ENCODE measurements around the gene PTPN9.
"Not testable (repeated sequence)": the region's sequence is repeated elsewhere in the genome, so short reads cannot be mapped to it uniquely, and the experiment has no call there.

Gene PTPN9

GRCh38 chr15:75582943-75583342, 3.8 kb upstream of the PTPN9 start:
- DNase-seq = not testable (repeated sequence)

- DNase-seq = no peak
Observed at GRCh38 chr15:75578173-75578947, 755 bp downstream of the PTPN9 start.

- no peak for DNase-seq
Observed at GRCh38 chr15:75577401-75578172, 1.5 kb downstream of the PTPN9 start.

GRCh38 chr15:75573648-75574384, 5.3 kb downstream of the PTPN9 start:
- DNase-seq = no peak

- DNase-seq = no peak
Observed at GRCh38 chr15:75570126-75570845, 8.8 kb downstream of the PTPN9 start.

- DNase-seq = no peak
Observed at GRCh38 chr15:75565062-75565970, 13.8 kb downstream of the PTPN9 start.

GRCh38 chr15:75561888-75562287, 17.2 kb downstream of the PTPN9 start:
- no peak for DNase-seq

GRCh38 chr15:75559360-75559759, 19.8 kb downstream of the PTPN9 start:
- not testable (repeated sequence) for DNase-seq

- DNase-seq = not testable (repeated sequence)
Observed at GRCh38 chr15:75558955-75559354, 20.2 kb downstream of the PTPN9 start.

GRCh38 chr15:75554717-75555116, 24.4 kb downstream of the PTPN9 start:
- DNase-seq = no peak

GRCh38 chr15:75553659-75554058, 25.5 kb downstream of the PTPN9 start:
- no peak for DNase-seq

GRCh38 chr15:75551091-75551490, 28.0 kb downstream of the PTPN9 start:
- no peak for DNase-seq

GRCh38 chr15:75545064-75545463, 34.1 kb downstream of the PTPN9 start:
- DNase-seq = no peak

GRCh38 chr15:75544359-75544758, 34.8 kb downstream of the PTPN9 start:
- DNase-seq = no peak

GRCh38 chr15:75542949-75543545, 36.1 kb downstream of the PTPN9 start:
- not testable (repeated sequence) for DNase-seq

GRCh38 chr15:75542386-75542797, 36.7 kb downstream of the PTPN9 start:
- DNase-seq = no peak

- no peak for DNase-seq
Observed at GRCh38 chr15:75538376-75538775, 40.7 kb downstream of the PTPN9 start.

GRCh38 chr15:75533945-75534344, 45.2 kb downstream of the PTPN9 start:
- DNase-seq = no peak

GRCh38 chr15:75532413-75533250, 46.5 kb downstream of the PTPN9 start:
- no peak for DNase-seq

GRCh38 chr15:75531041-75531450, 48.1 kb downstream of the PTPN9 start:
- DNase-seq = no peak
